PC-9 (cell line): ENCODE measurements around the gene FLAD1. TPM values are rescaled to one million over a fixed set of nuclear protein-coding genes. Genes with fewer than 3 reads are reported as not detected.

Source experiments
- BruUV-seq: library from RNA; stranded (reverse); fragments of 400-500 nt; replicated peaks from 2 replicates; lab custom pipeline; 2021; lab: Mats Ljungman, UMichigan
- CTCF ChIA-PET: fragments of 300-600 bp; sonication (Branson Sonifier 250); formaldehyde crosslinking; loops from one replicate; lab custom pipeline; 2022; ENCODE audit warnings: antibody characterized with exemption; lab: Charles Lee
- POLR2A ChIA-PET: fragments of 300-600 bp; sonication (Branson Sonifier 250); formaldehyde crosslinking; loops from one replicate; lab custom pipeline; 2022; ENCODE audit warnings: antibody characterized with exemption; ENCODE audit not compliant: unreplicated experiment; lab: Charles Lee
- DNase-seq, 2 experiments: peaks; one replicate each; pipeline versions ENCODE4 v3.0.0 to v3.0.0-alpha.2; 2015 to 2022; ENCODE audit warnings: mixed read lengths in 1 of 2
- H2AFZ ChIP-seq: fragments of 200-600 bp; sonication (generic); 2 replicates; pipeline ENCODE4 v1.8.1; 2017; ENCODE audit warnings: antibody characterized with exemption
- H3F3A ChIP-seq: fragments of 200-600 bp; sonication (generic); 2 replicates; pipeline ENCODE4 v1.8.1; 2017; ENCODE audit warnings: antibody characterized with exemption, mild to moderate bottlenecking, low read depth; ENCODE audit not compliant: insufficient read depth
- H3K27ac ChIP-seq: fragments of 200-600 bp; sonication (generic); 2 replicates; pipeline ENCODE4 v1.6.1; 2016; ENCODE audit warnings: mixed run types
- H3K27me3 ChIP-seq: fragments of 200-600 bp; sonication (generic); 2 replicates; pipeline ENCODE4 v1.6.1; 2016; ENCODE audit warnings: low read depth, mixed run types; ENCODE audit not compliant: insufficient read depth
- H3K36me3 ChIP-seq: fragments of 200-600 bp; sonication (generic); 2 replicates; pipeline ENCODE4 v1.6.1; 2016; ENCODE audit warnings: low read depth, mixed run types
- H3K4me1 ChIP-seq: fragments of 200-600 bp; sonication (generic); replicated peaks from 2 replicates; pipeline ENCODE4 v1.6.1; 2016; ENCODE audit warnings: mixed run types; ENCODE audit not compliant: insufficient read depth
- H3K4me2 ChIP-seq: fragments of 200-600 bp; sonication (generic); 2 replicates; pipeline ENCODE4 v1.6.1; 2017; ENCODE audit warnings: mixed run types
- H3K4me3 ChIP-seq: fragments of 200-600 bp; sonication (generic); 2 replicates; pipeline ENCODE4 v1.6.1; 2016; ENCODE audit warnings: mixed run types
- H3K79me2 ChIP-seq: fragments of 200-600 bp; sonication (generic); 2 replicates; pipeline ENCODE4 v1.6.1; 2017; ENCODE audit warnings: low read depth, mixed run types
- H3K9me2 ChIP-seq: fragments of 200-600 bp; sonication (generic); 2 replicates; pipeline ENCODE4 v1.8.1; 2017; ENCODE audit warnings: mild to moderate bottlenecking; ENCODE audit not compliant: insufficient read depth
- H3K9me3 ChIP-seq: fragments of 200-600 bp; sonication (generic); 2 replicates; pipeline ENCODE4 v1.8.1; 2016; ENCODE audit warnings: low read depth; ENCODE audit not compliant: insufficient read depth
- H4K20me1 ChIP-seq: fragments of 200-600 bp; sonication (generic); 2 replicates; pipeline ENCODE4 v1.8.1; 2017; ENCODE audit not compliant: insufficient read depth
- EZH2 ChIP-seq: fragments of 200-600 bp; sonication (generic); IDR thresholded peaks from 2 replicates; pipeline ENCODE4 v1.8.0; 2017; ENCODE audit warnings: antibody characterized with exemption, low read depth
- intact Hi-C: fragments of 100-400 bp; cut with micrococcal nuclease; formaldehyde crosslinking; loops from one replicate; pipeline ENCODE4 v1.10.0; 2022; ENCODE audit not compliant: unreplicated experiment
- total RNA-seq: library from RNA; stranded (reverse); gene quantifications from 2 replicates; pipeline ENCODE4 v1.2.3, GENCODE V29; 2021
- TF ChIP-seq, protein P1 (sequence below): fragments of 200-600 bp; sonication (generic); conservative IDR thresholded peaks from 2 replicates; pipeline ENCODE4 v1.6.1; 2017; ENCODE audit warnings: mixed run types, antibody characterized with exemption, mild to moderate bottlenecking, moderate library complexity

The FLAD1 gene
- total RNA-seq, 1 experiment from 2014 or later, result 54.2 TPM

GRCh38 chr1:154973344-154974101 lies 9.6 kb upstream of the FLAD1 start:
- Histone ChIP-seq H3K27ac (peak overlapping the region; percentile 97), H3K4me2 (peak overlapping the region; percentile 93), H2AFZ (no peak overlapping the region), H3K4me3 (peak overlapping the region; percentile 87), H3K27me3 (no peaks in the 10 kb centered on the region), H3K9me3 (no peaks in the 10 kb centered on the region), H4K20me1 (peaks cover 6% of the 10 kb centered on the region; the same call in 1 of the 2 replicates), H3K36me3 (peaks cover 22% of the 10 kb centered on the region; the same call in 1 of the 2 replicates), H3K79me2 (peaks cover 74% of the 10 kb centered on the region), H3K4me1 (peaks cover 55% of the 10 kb centered on the region), H3F3A (peaks cover 62% of the 10 kb centered on the region), H3K9me2 (no peaks in the 10 kb centered on the region)
- CTCF ChIA-PET, result interaction anchor here (0.6 to 1.5 kb wide), 3 partner anchors 10 to 111 kb away, joined by 3 to 22 read pairs (median 5); partner anchors contain the start of gene FLAD1
- TF ChIP-seq, protein P1, sequence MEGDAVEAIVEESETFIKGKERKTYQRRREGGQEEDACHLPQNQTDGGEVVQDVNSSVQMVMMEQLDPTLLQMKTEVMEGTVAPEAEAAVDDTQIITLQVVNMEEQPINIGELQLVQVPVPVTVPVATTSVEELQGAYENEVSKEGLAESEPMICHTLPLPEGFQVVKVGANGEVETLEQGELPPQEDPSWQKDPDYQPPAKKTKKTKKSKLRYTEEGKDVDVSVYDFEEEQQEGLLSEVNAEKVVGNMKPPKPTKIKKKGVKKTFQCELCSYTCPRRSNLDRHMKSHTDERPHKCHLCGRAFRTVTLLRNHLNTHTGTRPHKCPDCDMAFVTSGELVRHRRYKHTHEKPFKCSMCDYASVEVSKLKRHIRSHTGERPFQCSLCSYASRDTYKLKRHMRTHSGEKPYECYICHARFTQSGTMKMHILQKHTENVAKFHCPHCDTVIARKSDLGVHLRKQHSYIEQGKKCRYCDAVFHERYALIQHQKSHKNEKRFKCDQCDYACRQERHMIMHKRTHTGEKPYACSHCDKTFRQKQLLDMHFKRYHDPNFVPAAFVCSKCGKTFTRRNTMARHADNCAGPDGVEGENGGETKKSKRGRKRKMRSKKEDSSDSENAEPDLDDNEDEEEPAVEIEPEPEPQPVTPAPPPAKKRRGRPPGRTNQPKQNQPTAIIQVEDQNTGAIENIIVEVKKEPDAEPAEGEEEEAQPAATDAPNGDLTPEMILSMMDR, result no peak
- TF ChIP-seq EZH2, result no peak
- DNase-seq, result peak; percentile 98
- intact Hi-C loops, result loop anchor here (1.0 to 5.0 kb wide), 4 partner anchors 28 to 349 kb away; partner anchors contain the start of genes RUSC1 and SLC50A1
- POLR2A ChIA-PET, result interaction anchor here (0.5 to 1.0 kb wide), 10 partner anchors 17 to 1015 kb away, joined by 3 to 28 read pairs (median 5); partner anchors contain the start of genes CRTC2 and PBXIP1
- BruUV-seq, result no TSS peak

- peak within 1 kb of the TSS; percentile 93 for H3K4me2 ChIP-seq
- ChIA-PET CTCF (interaction anchor here (0.6 to 1.5 kb wide), 3 partner anchors 9 to 111 kb away, joined by 3 to 22 read pairs (median 5); partner anchors contain the start of gene FLAD1), POLR2A (interaction anchor here (0.5 to 1.0 kb wide), 7 partner anchors 10 to 1016 kb away, joined by 3 to 26 read pairs (median 4); partner anchors contain the start of genes CRTC2 and PBXIP1)
- peaks cover 48% of the 10 kb centered on the region for H3K4me1 ChIP-seq
- H3K9me2 ChIP-seq, result no peaks in the 10 kb centered on the region
- H3K36me3 ChIP-seq, result peaks cover 19% of the 10 kb centered on the region
- H3K79me2 ChIP-seq, result peaks cover 69% of the 10 kb centered on the region
- no peak for TF ChIP-seq EZH2
- TF ChIP-seq, protein P1, result no peak
- no TSS peak for BruUV-seq
- peak within 1 kb of the TSS; percentile 97 for H3K27ac ChIP-seq
- peak within 1 kb of the TSS; percentile 53 for H2AFZ ChIP-seq
- H3K27me3 ChIP-seq, result no peaks in the 10 kb centered on the region
- peaks cover 65% of the 10 kb centered on the region for H3F3A ChIP-seq
- DNase-seq, result peak; percentile 96 to 100
- H3K4me3 ChIP-seq, result peak within 1 kb of the TSS; percentile 87
- peaks cover 6% of the 10 kb centered on the region; the same call in 1 of the 2 replicates for H4K20me1 ChIP-seq
- intact Hi-C loops, result loop anchor here (1.0 to 5.0 kb wide), 3 partner anchors 43 to 348 kb away; partner anchors contain the start of genes RUSC1 and SLC50A1
- no peaks in the 10 kb centered on the region for H3K9me3 ChIP-seq
Observed at GRCh38 chr1:154974102-154974807, 8.9 kb upstream of the FLAD1 start, which contains the start of gene CKS1B. Gene CKS1B, plus strand, starts transcription at chr1:154974681. Its CDS starts 65 bp downstream, at chr1:154974746.
